Esophagus squamous epithelium (tissue), 4 donors: ENCODE results near the gene TMEM8B.

Experiments
- POLR2A ChIP-seq, 4 donors: fragments of 450-650 bp; IDR thresholded peaks; one replicate each; pipeline ENCODE4 v1.6.1; 2017; ENCODE audit warnings: antibody characterized with exemption in 4 of 4, mild to moderate bottlenecking in 4 of 4, moderate library complexity in 3 of 4
- TF ChIP-seq, protein P1 (sequence below), 6 experiments: fragments of 450-650 bp in 4 of 6; fragments of 200-600 bp in 2 of 6; sonication (generic) in 2 of 6; IDR thresholded peaks; one replicate each; pipeline ENCODE4 v1.5.1; 2016 to 2019; ENCODE audit warnings: antibody characterized with exemption in 6 of 6, mild to moderate bottlenecking in 4 of 6, moderate library complexity in 4 of 6

DNA sequence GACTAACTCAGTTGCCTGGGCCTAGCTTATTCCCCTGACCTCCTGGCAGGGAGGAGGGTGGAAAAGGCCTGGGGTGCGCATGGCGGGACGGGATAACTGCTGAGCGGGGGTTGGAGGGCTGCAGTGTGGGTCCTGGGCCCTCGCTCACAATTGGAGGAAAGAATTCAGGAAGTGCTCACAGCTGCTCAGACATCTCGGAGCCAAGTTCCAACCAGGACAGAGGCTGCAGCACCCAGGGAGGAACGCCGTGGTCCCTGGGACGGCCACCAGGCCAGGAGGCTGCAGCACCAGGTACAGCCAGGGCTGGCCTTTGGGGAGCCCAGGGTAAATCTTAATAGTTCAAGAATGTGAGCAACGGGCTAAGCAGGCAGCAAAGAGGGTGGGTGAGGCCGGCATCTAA is 80.2 kb downstream of the TMEM8B start, which contains the start of gene SPAAR:
- TF ChIP-seq, protein P1, sequence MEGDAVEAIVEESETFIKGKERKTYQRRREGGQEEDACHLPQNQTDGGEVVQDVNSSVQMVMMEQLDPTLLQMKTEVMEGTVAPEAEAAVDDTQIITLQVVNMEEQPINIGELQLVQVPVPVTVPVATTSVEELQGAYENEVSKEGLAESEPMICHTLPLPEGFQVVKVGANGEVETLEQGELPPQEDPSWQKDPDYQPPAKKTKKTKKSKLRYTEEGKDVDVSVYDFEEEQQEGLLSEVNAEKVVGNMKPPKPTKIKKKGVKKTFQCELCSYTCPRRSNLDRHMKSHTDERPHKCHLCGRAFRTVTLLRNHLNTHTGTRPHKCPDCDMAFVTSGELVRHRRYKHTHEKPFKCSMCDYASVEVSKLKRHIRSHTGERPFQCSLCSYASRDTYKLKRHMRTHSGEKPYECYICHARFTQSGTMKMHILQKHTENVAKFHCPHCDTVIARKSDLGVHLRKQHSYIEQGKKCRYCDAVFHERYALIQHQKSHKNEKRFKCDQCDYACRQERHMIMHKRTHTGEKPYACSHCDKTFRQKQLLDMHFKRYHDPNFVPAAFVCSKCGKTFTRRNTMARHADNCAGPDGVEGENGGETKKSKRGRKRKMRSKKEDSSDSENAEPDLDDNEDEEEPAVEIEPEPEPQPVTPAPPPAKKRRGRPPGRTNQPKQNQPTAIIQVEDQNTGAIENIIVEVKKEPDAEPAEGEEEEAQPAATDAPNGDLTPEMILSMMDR (IDR thresholded peaks at IDR 0.05) = no peak
- TF ChIP-seq POLR2A (IDR thresholded peaks at IDR 0.05) = no peak
